GM12865 (cell line): ENCODE data around the gene EIF4A2.

Experiments
- DNase-seq: peaks from one replicate; pipeline ENCODE4 v3.0.0; 2010; ENCODE audit warnings: low read depth
- H3K4me3 ChIP-seq: 2 replicates; pipeline ENCODE4 v1.5.1; 2011; ENCODE audit warnings: mild to moderate bottlenecking, low read depth, low read length, control low read depth
- CTCF ChIP-seq: IDR thresholded peaks from 2 replicates; pipeline ENCODE4 v1.5.1; 2011; ENCODE audit warnings: low read length, control low read depth, low read depth, inconsistent platforms; ENCODE audit not compliant: insufficient read depth; ENCODE audit errors: missing control alignments

Gene EIF4A2

DNA sequence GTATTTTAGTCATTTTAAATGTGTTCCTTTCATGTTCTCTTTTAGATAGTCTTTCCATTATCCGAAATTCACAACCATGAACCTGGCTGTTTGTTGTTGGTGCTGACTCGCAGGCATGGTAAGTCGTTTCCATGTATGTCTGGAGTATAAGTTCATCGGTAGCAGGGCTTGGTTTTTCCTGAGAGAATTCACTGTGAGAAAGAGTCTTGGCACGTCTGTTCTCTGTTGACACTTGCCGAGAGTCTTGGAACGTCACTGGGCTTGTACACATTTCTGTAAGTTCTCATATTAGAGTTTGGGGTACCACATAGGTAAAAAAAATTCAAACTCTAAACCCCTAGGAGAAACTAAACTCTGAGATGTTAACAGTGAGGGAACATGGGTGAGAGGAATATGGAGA, 29.4 kb upstream of the EIF4A2 start:
- no peak overlapping the region for H3K4me3 ChIP-seq
- no peak for TF ChIP-seq CTCF
- no peak for DNase-seq

DNA sequence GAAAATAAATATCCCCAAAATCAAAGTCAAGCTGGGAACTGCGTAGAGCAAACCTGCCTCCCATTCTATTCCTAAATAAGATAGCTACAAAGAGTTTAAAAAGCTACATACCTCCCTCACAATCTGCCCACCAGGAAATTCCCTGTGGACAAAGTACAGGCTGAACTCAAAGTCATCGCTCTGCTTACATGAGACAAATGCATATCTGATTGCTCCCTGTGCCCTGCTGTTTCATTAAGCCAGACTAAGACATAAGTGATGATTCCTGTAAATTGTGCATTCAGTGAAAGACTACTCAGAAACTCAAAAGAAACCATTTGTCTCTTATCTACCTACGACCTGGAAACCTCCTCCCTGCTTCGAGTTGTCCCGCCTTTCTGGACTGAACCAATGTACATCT, 28.5 kb upstream of the EIF4A2 start:
- no peak for DNase-seq
- H3K4me3 ChIP-seq: no peak overlapping the region
- no peak for TF ChIP-seq CTCF

DNA sequence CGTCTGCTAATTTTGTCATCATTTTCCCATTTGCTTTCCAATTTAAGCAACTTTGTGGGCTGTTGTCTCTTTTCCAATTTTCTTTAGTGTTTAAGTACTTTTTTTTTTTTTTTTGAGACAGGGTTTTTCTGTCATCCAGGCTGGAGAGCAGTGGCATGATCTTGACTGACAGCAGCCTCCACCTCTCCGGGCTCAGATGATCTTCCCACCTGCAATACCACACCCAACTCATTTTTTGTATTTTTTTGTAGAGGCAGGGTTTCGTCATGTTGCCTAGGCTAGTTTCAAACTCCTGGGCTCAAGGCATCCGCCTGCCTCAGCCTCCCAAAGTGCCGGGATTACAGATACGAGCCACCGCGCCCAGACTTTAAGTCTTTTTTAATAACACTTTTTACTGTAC, 26.2 kb upstream of the EIF4A2 start:
- no peak overlapping the region for H3K4me3 ChIP-seq
- TF ChIP-seq CTCF: no peak

DNA sequence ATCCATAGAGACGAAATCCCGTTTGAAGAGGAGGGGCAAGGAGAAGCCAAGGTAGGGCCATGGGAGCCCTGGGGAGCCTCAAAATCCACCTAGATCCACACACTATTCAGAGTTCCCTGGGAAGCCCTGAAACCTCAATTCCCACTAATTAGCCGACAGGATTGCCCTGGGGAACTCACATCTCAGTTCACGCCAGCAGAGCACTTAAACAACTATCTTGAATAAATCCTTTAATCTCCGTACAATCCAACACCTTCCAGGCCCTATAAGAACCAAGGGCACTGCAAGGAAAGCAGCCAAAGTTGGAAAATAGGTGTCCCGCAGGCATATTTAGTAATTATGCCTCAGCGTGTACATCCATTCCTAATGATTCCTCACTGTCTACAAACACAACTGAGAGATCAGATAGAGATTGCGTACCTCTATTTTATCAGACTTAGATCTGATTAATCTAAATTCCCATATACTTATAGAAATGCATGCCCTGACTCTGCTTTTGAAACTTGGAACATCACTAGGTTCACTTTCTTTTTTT, 25.6 kb upstream of the EIF4A2 start:
- no peak overlapping the region for H3K4me3 ChIP-seq
- no peak for TF ChIP-seq CTCF
- no peak for DNase-seq

More for the DNA sequence above, 26.2 kb upstream of the EIF4A2 start:
- DNase-seq: no peak

- no peak overlapping the region for H3K4me3 ChIP-seq
- DNase-seq: no peak
- no peak for TF ChIP-seq CTCF
These were observed 24.0 kb upstream of the EIF4A2 start for GRCh38 chr3:186759231-186759930.

DNA sequence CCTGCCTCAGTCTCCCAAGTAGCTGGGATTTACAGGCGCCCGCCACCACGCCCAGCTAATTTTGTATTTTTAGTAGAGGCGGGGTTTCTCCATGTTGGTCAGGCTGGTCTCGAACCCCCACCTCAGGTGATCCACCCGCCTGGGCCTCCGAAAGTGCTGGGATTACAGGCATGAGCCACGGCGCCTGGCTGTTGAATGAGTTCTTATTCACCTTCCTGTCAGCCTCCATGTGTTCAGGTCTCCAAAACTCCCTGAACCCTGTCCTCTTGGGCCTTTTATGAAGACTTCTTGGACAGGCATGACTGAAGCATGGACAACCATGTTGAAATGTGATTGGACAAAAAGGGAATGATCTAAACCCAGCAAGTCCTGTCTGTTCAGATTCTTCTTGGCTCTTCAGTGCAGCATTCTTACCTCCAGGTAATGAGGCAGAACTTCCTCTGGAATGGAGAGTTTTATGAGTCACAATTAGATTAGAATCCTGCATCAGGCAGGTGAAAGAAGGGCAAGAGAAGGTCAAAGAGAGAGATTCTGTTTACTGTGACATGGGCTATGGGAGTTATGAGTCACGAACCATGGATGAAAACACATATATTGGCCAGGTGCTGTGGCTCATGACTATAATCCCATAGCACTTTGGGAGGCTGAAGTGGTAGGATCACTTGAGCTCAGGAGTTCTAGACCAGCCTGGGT, 23.1 kb upstream of the EIF4A2 start:
- no peak overlapping the region for H3K4me3 ChIP-seq
- DNase-seq: no peak
- TF ChIP-seq CTCF: no peak
